ENCODE measurements around the gene PLXND1.
"Not testable (repeated sequence)": the region's sequence is repeated elsewhere in the genome, so short reads cannot be mapped to it uniquely, and the experiment has no call there.

Gene PLXND1

GRCh38 chr3:129520960-129521359, 85.5 kb downstream of the PLXND1 start:
- no peak for DNase-seq

DNA sequence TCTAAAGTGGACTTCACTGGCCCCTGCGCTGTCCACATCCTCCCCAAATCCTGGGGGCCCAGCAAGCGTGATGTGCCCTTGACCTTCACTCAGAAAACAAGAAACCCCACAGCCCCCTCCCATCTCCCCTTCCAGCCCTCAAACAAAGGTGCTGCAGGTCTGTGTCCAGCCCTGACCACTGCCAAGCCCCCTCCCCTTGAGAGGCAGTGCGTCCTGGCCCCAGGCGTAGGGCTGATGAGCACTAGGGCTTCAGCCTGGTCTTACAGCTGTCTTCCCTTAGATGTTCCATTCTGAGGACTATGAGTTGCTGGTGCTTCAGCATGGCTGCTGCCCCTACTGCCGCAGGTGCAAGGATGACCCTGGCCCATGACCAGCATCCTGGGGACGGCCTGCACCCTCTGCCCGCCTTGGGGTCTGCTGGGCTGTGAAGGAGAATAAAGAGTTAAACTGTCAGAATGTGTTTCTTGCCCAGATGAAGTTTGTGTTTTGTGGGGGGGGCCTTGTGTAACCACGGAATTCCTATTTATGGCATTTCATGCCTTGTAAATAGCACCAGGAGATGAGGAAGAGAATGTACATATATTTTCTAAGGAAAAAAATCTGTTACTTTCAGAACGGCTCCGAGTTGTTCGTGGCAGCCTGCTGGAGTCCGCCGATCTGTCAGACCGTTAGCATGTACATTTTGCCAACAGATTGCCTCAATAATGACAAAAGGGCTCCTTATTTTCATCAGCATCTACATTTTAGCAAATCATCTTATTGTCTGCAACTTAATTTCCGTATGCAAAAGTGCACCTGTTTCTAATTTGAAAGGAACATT, 86.4 kb downstream of the PLXND1 start:
- no peak for DNase-seq

- no peak for DNase-seq
Observed at GRCh38 chr3:129519449-129519848, 87.0 kb downstream of the PLXND1 start.

DNA sequence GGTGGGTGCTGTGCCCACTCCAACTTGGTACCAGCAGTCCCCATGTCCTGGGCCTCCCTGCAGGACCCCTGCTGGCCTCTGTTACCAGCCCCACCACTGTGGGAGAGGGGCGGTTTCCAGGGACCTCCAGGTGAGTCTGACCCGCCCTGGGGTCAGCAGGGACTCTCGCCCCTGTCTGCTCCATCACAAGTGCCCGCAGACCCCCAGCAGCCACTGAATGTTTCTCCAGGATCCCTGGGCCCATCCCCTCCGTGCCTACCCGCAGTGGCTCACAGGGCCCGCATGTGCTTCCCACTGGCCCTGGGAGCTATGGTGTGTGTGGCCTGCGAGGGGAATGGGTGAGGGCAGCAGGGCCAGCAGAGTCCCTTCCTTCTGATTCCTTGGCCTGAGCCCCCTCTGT, 87.9 kb downstream of the PLXND1 start:
- no peak for DNase-seq

- DNase-seq: no peak
Observed at GRCh38 chr3:129518038-129518561, 88.4 kb downstream of the PLXND1 start.

DNA sequence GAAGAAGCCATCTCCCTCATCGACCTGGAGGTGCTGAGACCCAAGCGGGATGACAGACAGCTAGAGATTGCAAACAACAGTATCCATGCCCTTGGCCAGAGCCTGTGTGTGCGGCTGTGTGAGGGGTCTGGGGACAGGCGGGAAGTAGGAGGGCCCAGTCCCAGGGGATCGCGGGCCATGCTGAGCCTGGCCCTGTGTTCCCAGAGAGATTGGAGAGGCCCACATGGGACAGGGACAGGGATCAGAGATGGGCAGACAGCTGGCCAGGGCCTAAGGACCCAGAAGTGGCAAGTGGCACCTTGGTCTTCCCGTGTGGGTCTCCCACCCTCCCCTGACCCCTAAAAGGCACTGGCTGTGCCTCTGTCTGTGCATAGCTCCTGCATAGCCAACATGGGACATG, 89.0 kb downstream of the PLXND1 start:
- DNase-seq: no peak

DNA sequence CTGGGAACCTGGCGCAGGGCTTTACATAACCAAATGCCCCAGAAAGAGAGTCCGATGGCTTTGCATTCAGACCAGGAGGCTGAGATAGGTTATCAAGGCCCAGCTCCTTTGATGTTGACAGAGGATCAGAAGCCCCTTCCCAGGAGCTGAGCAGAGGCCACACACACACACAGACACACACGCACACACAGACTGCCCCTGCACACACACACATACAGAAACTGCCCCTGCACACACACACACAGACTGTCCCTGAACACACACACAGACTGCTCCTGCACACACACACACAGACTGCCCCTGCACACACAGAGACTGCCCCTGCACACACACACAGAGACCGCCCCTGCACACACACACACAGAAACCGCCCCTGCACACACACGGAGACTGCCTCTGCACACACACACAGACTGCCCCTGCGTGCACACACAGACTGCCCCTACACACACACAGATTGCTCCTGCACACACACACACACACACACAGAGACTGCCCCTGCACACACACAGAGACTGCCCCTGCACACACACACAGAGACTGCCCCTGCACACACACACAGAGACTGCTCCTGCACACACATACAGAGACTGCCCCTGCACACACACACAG, 90.5 kb downstream of the PLXND1 start:
- not testable (repeated sequence) for DNase-seq

DNA sequence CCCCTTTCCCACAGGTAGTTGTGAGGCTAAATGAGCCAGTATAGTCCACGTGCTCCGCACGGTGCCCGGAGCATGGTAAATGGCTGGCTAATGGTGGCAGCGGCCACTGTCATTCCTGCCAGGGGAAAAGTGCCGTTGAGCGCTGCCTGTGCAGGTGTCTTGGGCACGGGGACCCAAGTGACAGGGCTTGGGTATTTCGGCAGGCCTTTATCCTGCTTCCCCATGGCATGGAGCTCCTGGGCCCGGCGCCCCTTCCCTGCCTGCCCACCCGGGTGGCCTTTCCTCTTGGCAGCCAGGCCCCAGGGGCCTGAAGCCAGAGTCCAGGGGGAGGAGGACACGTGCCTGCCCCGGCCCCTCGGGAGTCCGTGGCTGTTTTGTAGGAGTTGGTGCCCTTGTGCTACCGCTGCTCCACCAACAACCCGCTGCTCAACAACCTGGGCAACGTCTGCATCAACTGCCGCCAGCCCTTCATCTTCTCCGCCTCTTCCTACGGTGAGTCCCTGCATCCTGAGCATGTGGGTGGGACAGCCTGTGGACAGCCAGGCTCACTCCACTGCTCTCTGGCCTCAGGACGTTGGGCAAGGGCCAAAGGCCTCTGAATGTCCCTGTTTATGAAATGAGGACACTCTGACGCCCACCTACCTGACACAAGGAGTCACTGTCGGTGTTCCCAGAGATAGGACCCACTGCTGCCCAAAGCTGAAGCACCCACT, 91.2 kb downstream of the PLXND1 start:
- not testable (repeated sequence) for DNase-seq

DNA sequence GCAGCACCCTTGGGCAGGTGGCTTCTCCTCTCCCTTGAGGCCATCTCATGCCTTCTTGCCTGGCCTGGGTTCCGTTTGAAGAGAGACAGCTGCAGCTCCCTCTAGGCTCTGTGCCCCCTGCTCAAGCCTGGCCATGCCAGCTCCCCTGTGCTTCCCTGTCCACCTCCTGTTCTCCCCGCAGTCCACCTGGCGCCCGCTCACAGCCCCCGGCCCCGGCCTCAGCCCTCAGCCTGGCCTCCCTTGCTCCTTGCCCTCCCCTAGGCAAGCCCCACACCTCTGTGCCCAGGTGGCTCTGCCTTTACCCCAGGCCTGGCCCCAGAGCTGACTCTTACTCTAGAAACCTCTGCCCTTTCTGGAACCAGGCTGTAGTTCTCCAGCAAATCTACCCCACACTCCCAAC, 91.9 kb downstream of the PLXND1 start:
- no peak for DNase-seq

DNA sequence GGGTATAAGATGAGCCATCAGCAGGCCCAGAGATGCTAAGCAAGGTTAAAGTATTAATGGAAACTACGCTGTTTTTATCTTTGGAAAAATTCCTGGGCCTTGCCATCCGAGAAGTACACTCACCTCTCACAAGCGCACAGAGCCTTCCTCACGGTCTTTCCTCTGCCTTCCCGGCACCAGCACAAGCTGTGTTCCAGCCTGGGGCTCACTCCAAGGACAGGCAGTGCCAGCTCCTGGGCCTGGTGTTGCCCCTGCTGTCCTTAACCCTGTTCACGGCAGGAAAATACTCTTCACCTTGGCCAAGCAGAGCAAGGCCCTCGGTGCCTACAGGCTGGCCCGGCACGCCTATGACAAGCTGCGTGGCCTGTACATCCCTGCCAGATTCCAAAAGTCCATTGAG, 92.4 kb downstream of the PLXND1 start:
- DNase-seq: no peak

DNA sequence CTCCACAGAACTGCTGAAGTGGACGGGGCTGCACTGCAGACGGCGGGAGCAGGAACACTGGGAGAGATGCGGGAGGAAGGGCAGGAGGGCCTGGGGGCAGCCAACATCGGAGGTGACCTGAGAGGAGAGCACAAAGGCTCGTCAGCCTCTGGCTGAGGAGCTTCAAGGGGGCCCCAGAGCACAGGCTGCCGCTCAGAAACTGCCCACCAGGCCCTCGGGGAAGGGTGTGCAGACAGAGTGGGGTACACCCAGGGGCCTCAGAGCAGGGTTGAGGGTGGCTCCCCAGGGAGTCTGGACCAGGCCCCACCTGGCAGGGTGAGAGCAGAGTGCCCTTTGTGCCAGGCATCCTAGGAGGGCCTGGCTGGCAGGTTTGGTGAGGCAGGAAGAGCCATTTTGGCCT, 92.8 kb downstream of the PLXND1 start:
- no peak for DNase-seq

DNA sequence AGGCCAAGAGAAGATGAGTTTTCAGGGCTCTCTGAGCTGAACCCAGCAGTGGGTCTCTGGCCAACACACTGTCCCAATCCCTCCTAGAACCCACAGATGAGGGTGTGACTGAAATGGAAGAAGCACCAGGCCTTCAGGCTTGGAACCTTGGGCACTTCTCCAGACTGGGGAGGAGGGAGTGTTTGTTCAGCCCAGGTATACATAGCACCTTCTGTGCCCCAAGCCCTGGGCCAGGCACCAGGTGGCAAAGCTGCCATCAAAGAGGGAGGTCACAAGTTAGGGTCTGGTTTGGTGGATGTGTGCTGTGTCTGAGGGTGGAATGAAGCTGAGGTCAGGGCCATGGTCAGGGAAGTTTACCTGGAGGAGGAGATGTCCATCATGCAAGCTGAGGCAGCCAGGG, 93.9 kb downstream of the PLXND1 start:
- no peak for DNase-seq

DNA sequence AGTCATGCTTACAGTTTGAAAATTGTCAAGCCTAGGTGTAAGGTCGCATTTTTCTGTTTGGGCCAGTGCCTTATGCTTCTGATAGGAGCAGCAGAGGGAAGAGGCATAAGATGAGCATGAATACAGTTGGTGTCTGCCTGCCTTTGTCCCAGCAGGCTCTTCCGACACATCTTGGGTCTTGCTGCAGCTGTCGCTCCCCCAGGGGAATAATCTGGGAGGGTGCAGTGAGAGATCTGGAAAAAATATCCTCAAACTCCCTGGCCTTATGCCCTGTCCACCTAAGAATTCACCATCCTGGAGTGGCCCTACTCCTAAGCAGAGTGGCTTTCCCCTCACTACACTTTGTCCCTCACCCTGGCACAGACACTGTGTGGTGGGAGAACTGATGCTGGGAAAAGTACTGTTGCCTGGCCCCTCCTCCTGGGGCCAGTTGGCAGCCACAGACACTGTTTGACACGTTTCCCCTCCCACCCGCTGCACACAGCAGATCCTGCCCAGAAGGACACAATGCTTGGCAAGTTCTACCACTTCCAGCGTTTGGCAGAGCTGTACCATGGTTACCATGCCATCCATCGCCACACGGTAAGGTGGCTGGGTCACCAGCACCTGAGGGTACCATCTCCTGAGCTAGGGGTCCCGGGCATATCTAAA, 99.2 kb downstream of the PLXND1 start:
- no peak for DNase-seq

GRCh38 chr3:129506231-129506742, 100.2 kb downstream of the PLXND1 start:
- DNase-seq: no peak

GRCh38 chr3:129505341-129505740, 101.1 kb downstream of the PLXND1 start:
- DNase-seq: no peak

Data from stimulated activated CD8-positive, alpha-beta memory T cell treated with anti-CD3 and anti-CD28 coated beads, Interleukin-4, amount 100 ng/mL, for 48 hours (primary cell).